GM18909 (cell line): ENCODE data around the gene ZSWIM2.
"Not testable (repeated sequence)": the region's sequence is repeated elsewhere in the genome, so short reads cannot be mapped to it uniquely, and the experiment has no call there.

Experiments used
- ATAC-seq: cut with Tn5 transposase; IDR thresholded peaks from one replicate; pipeline ENCODE4 v1.9.1; 2021; ENCODE audit warnings: mild to moderate bottlenecking; ENCODE audit not compliant: unreplicated experiment, poor library complexity

The ZSWIM2 gene

DNA sequence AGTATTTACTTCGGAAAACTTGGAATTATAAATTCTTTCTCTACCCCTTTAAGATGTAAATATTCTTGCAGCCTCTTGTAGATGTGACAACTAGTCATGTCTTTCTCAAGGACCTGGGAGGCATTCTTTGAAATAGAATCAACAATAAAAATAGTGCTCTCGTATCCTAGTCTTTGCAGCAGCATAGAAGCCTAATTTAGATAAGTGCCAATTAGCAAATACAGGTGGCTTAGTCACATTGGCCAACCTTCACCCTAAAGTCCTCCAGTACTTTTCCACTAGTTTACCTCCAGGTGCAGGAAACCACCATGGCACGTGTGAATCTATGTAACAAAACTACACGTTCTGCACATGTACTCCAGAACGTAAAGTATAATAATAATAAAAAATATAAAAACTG lies 3.5 kb upstream of the ZSWIM2 start:
- ATAC-seq: no peak

- no peak for ATAC-seq
Measured at GRCh38 chr2:186842373-186842772, 6.6 kb downstream of the ZSWIM2 start.

DNA sequence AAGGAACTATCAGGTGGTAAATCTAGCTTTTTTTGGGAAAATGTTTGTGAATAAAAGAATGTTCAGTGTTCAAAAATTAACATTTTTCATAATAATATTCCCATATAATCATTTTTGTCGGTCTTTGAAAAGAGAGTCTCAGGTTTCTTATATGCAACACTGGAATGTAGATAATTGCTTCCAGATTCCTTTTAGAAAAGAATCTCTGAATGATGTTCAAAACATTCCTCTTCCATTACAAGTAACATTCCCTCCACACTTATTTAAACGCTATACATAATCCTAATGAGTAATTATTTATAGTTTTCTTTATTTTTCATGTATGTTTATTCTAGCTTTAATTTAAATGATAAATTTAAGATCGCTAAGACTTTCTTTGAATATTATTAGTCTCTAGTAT lies 7.0 kb downstream of the ZSWIM2 start:
- ATAC-seq: no peak

DNA sequence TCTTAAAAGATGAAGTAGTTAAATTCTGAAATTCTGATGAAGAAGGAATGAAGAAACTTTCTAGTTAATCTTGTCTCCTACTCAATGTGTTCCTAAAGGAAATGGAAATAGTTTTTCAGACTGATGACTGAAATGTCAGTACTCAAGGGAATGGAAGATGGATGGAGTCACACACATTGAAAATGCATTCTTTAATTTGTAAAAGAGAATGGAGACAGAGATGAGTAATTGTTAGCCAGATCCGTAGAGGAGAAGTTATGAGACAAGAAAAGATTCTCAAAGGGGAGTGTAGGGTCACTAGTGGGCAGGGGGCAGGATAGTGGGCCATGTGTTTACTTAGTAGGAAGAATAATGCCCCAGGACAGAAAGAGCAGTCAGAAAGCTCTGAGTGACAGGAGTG lies 13.3 kb downstream of the ZSWIM2 start:
- no peak for ATAC-seq

DNA sequence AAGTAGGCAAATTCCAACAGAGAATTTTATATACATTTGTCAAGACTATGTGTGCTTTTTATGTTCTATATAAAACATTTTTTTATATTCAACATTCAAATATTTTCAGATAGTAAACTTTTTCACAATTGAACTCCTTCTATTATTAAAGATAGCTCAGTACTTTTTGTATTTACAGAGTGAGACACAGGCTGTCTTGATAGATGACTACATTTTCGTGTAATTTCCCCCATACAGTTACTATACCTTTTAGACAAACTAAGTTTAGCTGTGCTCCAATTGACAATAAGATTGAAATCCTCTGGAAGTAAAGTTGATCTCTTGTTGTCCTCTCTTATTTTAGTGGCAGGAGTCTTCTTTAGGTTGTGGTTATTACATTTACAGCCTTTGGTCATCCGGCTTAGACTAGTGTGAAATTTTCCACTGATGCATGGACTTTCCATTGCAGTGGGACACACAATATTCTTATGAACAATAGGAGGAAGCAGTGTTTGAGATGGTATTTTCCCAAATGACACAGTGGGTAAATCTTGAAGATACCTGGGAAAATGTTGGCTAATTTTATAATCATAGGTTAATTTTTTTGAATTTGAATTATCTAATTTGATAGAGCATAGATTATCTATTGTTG lies 21.0 kb downstream of the ZSWIM2 start:
- ATAC-seq: no peak

DNA sequence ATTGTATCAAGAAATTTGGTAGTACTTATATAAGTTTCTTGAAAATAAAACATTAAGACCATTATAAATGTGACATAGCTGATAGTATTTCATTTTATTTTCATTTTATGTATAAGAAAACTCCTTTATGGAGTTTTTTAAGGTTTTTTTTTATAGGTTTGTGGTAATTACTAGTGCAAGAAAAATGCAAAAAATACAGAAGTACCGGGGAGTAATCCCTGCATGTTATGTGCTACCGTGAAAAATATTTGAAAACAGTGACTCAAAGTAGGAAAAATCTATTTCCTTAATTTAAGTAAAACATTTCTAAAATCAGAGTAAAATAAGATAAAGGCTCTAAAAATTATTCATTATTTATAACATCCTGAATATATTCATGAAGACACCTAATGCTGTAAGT lies 21.6 kb downstream of the ZSWIM2 start:
- no peak for ATAC-seq

DNA sequence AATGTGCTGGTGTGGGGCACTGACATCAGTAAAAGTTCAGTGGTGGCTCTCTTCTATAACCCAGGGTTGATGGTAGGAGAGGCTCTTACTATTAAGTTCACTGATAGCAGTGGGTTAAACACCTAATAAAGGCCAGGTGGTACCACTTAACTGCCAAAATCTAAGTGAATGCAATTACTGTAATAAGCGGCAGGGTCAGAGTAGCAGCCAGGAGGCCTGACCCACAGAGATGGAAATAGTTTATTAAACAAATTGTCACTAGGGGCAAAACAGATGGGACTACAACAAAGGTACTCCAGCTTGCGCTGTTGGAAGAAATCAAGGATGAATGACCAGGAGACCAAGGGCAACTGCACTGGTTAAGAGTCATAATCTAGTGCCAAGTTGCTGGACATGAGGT lies 26.6 kb downstream of the ZSWIM2 start:
- no peak for ATAC-seq

GRCh38 chr2:186820303-186820702 lies 28.7 kb downstream of the ZSWIM2 start:
- no peak for ATAC-seq

DNA sequence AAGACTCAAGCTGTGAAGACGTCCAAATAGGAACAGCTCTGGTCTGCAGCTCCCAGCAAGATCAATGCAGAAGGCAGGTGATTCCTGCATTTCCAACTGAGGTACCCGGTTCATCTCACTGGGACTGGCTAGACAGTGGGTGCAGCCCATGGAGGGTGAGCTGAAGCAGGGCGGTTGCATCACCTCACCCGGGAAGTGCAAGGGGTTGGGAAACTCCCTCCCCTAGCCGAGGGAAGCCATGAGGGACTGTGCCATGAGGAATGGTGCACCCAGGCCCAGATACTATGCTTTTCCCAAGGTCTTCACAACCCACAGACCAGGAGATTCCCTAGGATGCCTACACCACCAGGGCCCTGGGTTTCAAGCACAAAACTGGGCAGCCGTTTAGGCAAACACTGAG lies 37.2 kb downstream of the ZSWIM2 start:
- ATAC-seq: not testable (repeated sequence)

DNA sequence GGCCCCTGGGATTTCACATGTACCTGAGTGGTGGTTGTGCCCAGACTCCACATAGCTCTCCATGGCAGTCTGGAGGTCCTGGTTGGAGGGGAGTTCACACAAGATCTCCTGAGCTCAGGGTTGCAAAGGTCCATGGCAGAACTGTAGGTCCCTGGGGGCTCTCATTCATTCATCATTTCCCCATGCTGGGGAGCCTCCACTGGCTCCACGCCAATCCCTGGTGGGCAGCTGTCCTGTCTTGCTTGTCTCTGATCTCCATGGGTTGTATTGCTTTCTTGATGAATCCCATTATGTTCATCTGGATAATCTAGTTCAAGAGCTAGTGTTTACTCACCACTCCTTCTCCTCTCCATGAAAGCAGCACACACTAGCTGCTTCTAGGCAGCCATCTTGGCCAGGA lies 42.4 kb downstream of the ZSWIM2 start:
- ATAC-seq: no peak

- not testable (repeated sequence) for ATAC-seq
Measured at GRCh38 chr2:186798604-186799003, 50.4 kb downstream of the ZSWIM2 start.

DNA sequence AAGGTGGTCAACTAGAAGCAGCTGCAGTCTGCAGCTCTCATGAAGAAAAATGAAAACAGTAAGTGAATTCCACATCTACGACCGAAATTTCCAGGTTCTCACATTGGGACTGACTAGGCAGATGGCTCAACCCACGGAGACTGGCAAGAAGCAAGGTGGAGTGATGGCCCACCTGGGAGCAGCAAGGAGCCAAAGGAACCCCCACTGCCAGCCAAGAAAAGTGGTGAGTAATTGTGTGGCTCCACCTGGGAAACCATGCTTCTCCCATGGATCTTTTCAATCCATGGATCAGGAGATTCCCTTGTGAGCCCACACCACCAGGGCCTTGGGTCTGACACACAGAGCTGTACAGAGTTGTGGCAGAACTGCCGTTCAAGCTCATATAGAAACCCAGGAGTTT lies 64.0 kb downstream of the ZSWIM2 start:
- no peak for ATAC-seq

- ATAC-seq: no peak
Measured at GRCh38 chr2:186783254-186783653, 65.7 kb downstream of the ZSWIM2 start.

GRCh38 chr2:186780701-186781316 lies 68.2 kb downstream of the ZSWIM2 start:
- ATAC-seq: no peak
